H1 (cell line): Measurements from ENCODE around the gene MAJIN. TPM values are rescaled to one million over a fixed set of nuclear protein-coding genes. Genes with fewer than 3 reads are reported as not detected.

Experiments
- CTCF ChIA-PET: fragments of 300-600 bp; sonication (Branson Sonifier 250); formaldehyde crosslinking; loops from one replicate; lab custom pipeline; 2021; ENCODE audit not compliant: partially characterized antibody; lab: Charles Lee
- POLR2A ChIA-PET: fragments of 300-600 bp; sonication (Branson Sonifier 250); formaldehyde crosslinking; loops from one replicate; lab custom pipeline; 2021; ENCODE audit warnings: inconsistent platforms; ENCODE audit not compliant: partially characterized antibody; lab: Charles Lee
- DNase-seq, 2 experiments: peaks; one replicate each; pipeline versions ENCODE4 v3.0.0 to v3.0.0-alpha.2; 2010 to 2022; ENCODE audit warnings: low spot score in 2 of 2, low read depth in 1 of 2, mixed read lengths in 1 of 2
- FAIRE-seq: peaks from 2 replicates; lab custom pipeline; 2011; peaks lifted over from hg19 to GRCh38; lab: Jason Lieb, UNC
- H2AFZ ChIP-seq: 2 replicates; pipeline ENCODE4 v1.8.1; 2012; ENCODE audit warnings: low read length, inconsistent platforms
- H2AK5ac ChIP-seq: 2 replicates; pipeline ENCODE4 v1.6.1; 2013; ENCODE audit warnings: low read depth, low read length
- H2BK120ac ChIP-seq: replicated peaks from 2 replicates; pipeline ENCODE3; 2013; ENCODE audit warnings: low read depth, low read length, inconsistent platforms
- H2BK12ac ChIP-seq: 2 replicates; pipeline ENCODE4 v1.6.1; 2013; ENCODE audit warnings: low read depth, low read length
- H2BK15ac ChIP-seq: 2 replicates; pipeline ENCODE4 v1.6.1; 2013; ENCODE audit warnings: low read length
- H2BK20ac ChIP-seq: 2 replicates; pipeline ENCODE4 v1.6.1; 2013; ENCODE audit warnings: low read length
- H2BK5ac ChIP-seq: 2 replicates; pipeline ENCODE4 v1.6.1; 2013; ENCODE audit warnings: low read depth, low read length
- H3K14ac ChIP-seq: 2 replicates; pipeline ENCODE4 v1.6.1; 2013; ENCODE audit warnings: inconsistent platforms; ENCODE audit not compliant: insufficient read length
- H3K18ac ChIP-seq: 2 replicates; pipeline ENCODE4 v1.6.1; 2013; ENCODE audit warnings: low read length; ENCODE audit errors: extremely low read depth
- H3K23ac ChIP-seq: 2 replicates; pipeline ENCODE4 v1.6.1; 2013; ENCODE audit warnings: inconsistent platforms; ENCODE audit not compliant: insufficient read length
- H3K23me2 ChIP-seq: 2 replicates; pipeline ENCODE4 v1.6.1; 2013; ENCODE audit warnings: low read depth, low read length
- H3K27ac ChIP-seq: 2 replicates; pipeline ENCODE4 v1.6.1; 2011; ENCODE audit warnings: low read depth, low read length, inconsistent platforms
- H3K27me3 ChIP-seq, 4 experiments: replicated peaks in 1 of 4; 1 replicate in 1 of 4; 2 replicates in 3 of 4; pipeline versions ENCODE4 v1.6.1 to v1.8.1; 2011 to 2013; ENCODE audit warnings: low read length in 3 of 4, mild to moderate bottlenecking in 3 of 4, inconsistent platforms in 2 of 4, mixed read lengths in 2 of 4, moderate library complexity in 1 of 4; ENCODE audit not compliant: control insufficient read depth in 3 of 4, insufficient read depth in 3 of 4; ENCODE audit errors: extremely low read depth in 1 of 4
- H3K36me3 ChIP-seq, 4 experiments: 2 replicates each; pipeline versions ENCODE4 v1.6.1 to v1.8.1; 2011 to 2013; ENCODE audit warnings: mild to moderate bottlenecking in 4 of 4, low read length in 3 of 4, moderate library complexity in 2 of 4, control low read depth in 1 of 4, inconsistent platforms in 1 of 4; ENCODE audit not compliant: insufficient read depth in 4 of 4, control insufficient read depth in 2 of 4
- H3K4ac ChIP-seq: replicated peaks from 2 replicates; pipeline ENCODE3; 2013; ENCODE audit warnings: low read length, low read depth, mixed read lengths, inconsistent platforms; ENCODE audit not compliant: insufficient read length
- H3K4me1 ChIP-seq, 4 experiments: replicated peaks in 1 of 4; 1 replicate in 1 of 4; 2 replicates in 3 of 4; pipeline versions ENCODE4 v1.6.1 to v1.8.1; 2011 to 2013; ENCODE audit warnings: low read length in 3 of 4, inconsistent platforms in 2 of 4, mixed read lengths in 1 of 4; ENCODE audit not compliant: insufficient read depth in 4 of 4, control insufficient read depth in 3 of 4
- H3K4me2 ChIP-seq, 2 experiments: 2 replicates each; pipeline versions ENCODE4 v1.6.1 to v1.8.1; 2011 to 2013; ENCODE audit warnings: low read depth in 2 of 2, low read length in 2 of 2, control low read depth in 1 of 2, inconsistent platforms in 1 of 2, mild to moderate bottlenecking in 1 of 2; ENCODE audit not compliant: insufficient read depth in 1 of 2
- H3K4me3 ChIP-seq, 4 experiments: fragments of 200-600, 300-600 bp in 1 of 4; sonication (generic), shearing (Covaris generic), sonication (Bioruptor Twin) in 1 of 4; 2 replicates each; pipeline versions ENCODE4 v1.5.1 to v1.8.1; 2011 to 2016; ENCODE audit warnings: low read length in 4 of 4, low read depth in 3 of 4, control low read depth in 2 of 4, inconsistent platforms in 2 of 4, mild to moderate bottlenecking in 2 of 4, mixed read lengths in 1 of 4, moderate library complexity in 1 of 4; ENCODE audit not compliant: insufficient read depth in 2 of 4; ENCODE audit errors: extremely low read depth in 1 of 4
- H3K56ac ChIP-seq: replicated peaks from 2 replicates; pipeline ENCODE3; 2013; ENCODE audit warnings: low read depth, mild to moderate bottlenecking, mixed read lengths, low read length, inconsistent platforms; ENCODE audit not compliant: insufficient read length
- H3K79me1 ChIP-seq: 2 replicates; pipeline ENCODE4 v1.6.1; 2013; ENCODE audit warnings: low read depth, low read length, control low read depth
- H3K79me2 ChIP-seq, 2 experiments: 2 replicates each; pipeline versions ENCODE4 v1.6.1 to v1.8.1; 2012 to 2013; ENCODE audit warnings: low read length in 2 of 2, mild to moderate bottlenecking in 2 of 2, inconsistent platforms in 1 of 2; ENCODE audit not compliant: insufficient read depth in 2 of 2, control insufficient read depth in 1 of 2
- H3K9ac ChIP-seq, 4 experiments: replicated peaks in 1 of 4; 1 replicate in 1 of 4; 2 replicates in 3 of 4; pipeline versions ENCODE4 v1.6.1 to v1.8.1; 2011 to 2013; ENCODE audit warnings: low read depth in 3 of 4, low read length in 3 of 4, control low read depth in 2 of 4, mild to moderate bottlenecking in 2 of 4, moderate library complexity in 2 of 4, inconsistent platforms in 1 of 4; ENCODE audit errors: extremely low read depth in 1 of 4
- H3K9me3 ChIP-seq, 2 experiments: 2 replicates each; pipeline versions ENCODE4 v1.6.1 to v1.8.1; 2012 to 2013; ENCODE audit warnings: mild to moderate bottlenecking in 2 of 2, moderate library complexity in 2 of 2, control low read depth in 1 of 2, inconsistent platforms in 1 of 2, low read depth in 1 of 2, low read length in 1 of 2, mixed read lengths in 1 of 2; ENCODE audit not compliant: insufficient read depth in 2 of 2
- H4K20me1 ChIP-seq, 2 experiments: replicated peaks in 1 of 2; 2 replicates each; pipeline versions ENCODE3 to v1.8.1; 2011 to 2013; ENCODE audit warnings: inconsistent platforms in 2 of 2, low read length in 2 of 2, mild to moderate bottlenecking in 1 of 2; ENCODE audit not compliant: insufficient read depth in 2 of 2, control insufficient read depth in 1 of 2
- H4K5ac ChIP-seq: 2 replicates; pipeline ENCODE4 v1.6.1; 2013; ENCODE audit warnings: low read length, low read depth, mixed read lengths, inconsistent platforms; ENCODE audit not compliant: insufficient read length
- H4K8ac ChIP-seq: 2 replicates; pipeline ENCODE4 v1.8.0; 2013; ENCODE audit warnings: mild to moderate bottlenecking, moderate library complexity, low read length, inconsistent platforms; ENCODE audit not compliant: insufficient read depth; ENCODE audit errors: extremely low read depth
- H4K91ac ChIP-seq: replicated peaks from 2 replicates; pipeline ENCODE3; 2013; ENCODE audit warnings: low read length, mixed read lengths, inconsistent platforms; ENCODE audit not compliant: insufficient read length
- BCL11A ChIP-seq, 2 experiments: IDR thresholded peaks; one replicate each; pipeline ENCODE4 v1.6.1; 2011; ENCODE audit warnings: low read depth in 2 of 2, low read length in 2 of 2, mild to moderate bottlenecking in 2 of 2
- WGBS, 2 experiments: shearing (Covaris generic) in 1 of 2; methylation state at CpG; one replicate each; pipeline versions ENCODE4 v1.1.6 to v1.1.7; 2013 to 2015; ENCODE audit warnings: low lambda C conversion rate in 2 of 2, mixed read lengths in 2 of 2, inconsistent platforms in 1 of 2, low coverage in 1 of 2, missing lambda C conversion rate in 1 of 2; ENCODE audit not compliant: insufficient replicate concordance in 2 of 2, insufficient coverage in 1 of 2, insufficient read length in 1 of 2; ENCODE audit errors: extremely low coverage in 1 of 2, missing lambda C conversion rate in 1 of 2; 5-methylcytosine and 5-hydroxymethylcytosine counted together
- polyA plus RNA-seq, 7 experiments: library from polyadenylated mRNA; depleted of rRNA in 3 of 7; stranded (reverse) in 5 of 7; unstranded in 2 of 7; fragments of >200 nt in 5 of 7; fragments of 200-250 nt in 2 of 7; gene quantifications; 1 replicate in 5 of 7; 2 replicates in 1 of 7; 4 replicates in 1 of 7; pipeline versions ENCODE4 v1.2.1 to v1.2.3, GENCODE V29; 2011 to 2013; ENCODE audit warnings: missing spikeins in 2 of 7, mixed read lengths in 2 of 7
- total RNA-seq: library from RNA; stranded (reverse); fragmentation: NEBNext Ultra II Directional; extraction: Animal tissue kit (Norgen Biotek cat#: 25700); gene quantifications from 2 replicates; pipeline ENCODE4 v1.2.1, GENCODE V29; 2021
- TF ChIP-seq, protein P1 (sequence below), 3 experiments: IDR thresholded peaks; 1 replicate in 2 of 3; 2 replicates in 1 of 3; pipeline versions ENCODE4 v1.5.1 to v1.6.1; 2011; ENCODE audit warnings: low read length in 3 of 3, mild to moderate bottlenecking in 3 of 3, inconsistent platforms in 2 of 3, low read depth in 1 of 3, moderate library complexity in 1 of 3; ENCODE audit not compliant: insufficient read depth in 1 of 3; ENCODE audit errors: control extremely low read depth in 1 of 3

Gene MAJIN
- total and polyA plus RNA-seq, 2 of the 8 experiments (the other 6 are each of a cell fraction or from before 2014, with no cell fraction given) = not detected

DNA sequence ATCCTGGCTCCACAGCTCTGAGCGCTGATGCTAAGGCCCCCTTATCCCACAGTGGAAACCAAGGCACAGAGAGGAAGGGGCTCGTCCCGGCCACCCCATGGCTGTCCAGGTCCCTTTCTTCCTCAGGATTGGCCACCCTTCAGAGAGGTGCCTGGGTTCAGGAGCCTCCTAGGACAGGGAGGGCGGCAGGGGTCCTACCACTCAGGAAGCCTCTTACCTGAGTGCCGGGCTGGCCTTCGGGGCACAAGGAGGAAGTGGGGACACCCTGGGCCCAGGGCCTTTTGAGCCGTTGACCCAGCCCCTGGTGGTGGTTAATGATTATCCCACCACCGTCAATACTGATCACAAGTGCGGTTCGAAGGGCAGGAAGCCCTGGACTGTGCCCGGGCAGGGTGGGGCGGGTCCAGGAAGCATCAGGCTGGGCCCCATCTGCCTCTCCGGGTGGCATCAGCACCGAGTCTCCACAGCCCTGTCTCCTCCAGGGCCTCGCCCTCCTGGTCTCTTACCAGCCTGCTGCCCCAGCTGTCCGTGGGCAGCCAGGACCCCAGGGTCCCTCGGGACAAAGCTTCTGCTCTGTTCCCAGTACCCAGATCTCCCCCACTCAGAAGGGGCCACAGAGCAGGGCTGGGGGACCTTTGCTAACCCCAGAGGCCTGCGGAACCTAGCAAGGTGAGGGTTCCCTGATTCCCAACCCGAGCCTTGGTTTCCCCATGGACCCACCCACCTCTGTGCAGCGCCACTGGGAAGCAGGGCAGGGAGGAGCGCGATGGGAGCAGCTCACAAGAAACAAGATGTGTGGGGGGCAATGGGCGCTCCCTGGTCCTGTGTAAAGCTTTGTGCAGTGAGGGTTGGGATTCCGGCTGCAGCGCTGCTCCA, 78.5 kb downstream of the MAJIN start:
- no peak overlapping the region; a peak in 1 of 7 replicates for H3K9ac ChIP-seq
- no peak overlapping the region for H2BK12ac ChIP-seq
- H3K4me1 ChIP-seq = peaks cover 0 to 7% (median 3%) of the 10 kb centered on the region in 4 experiments; a peak in 4 of 7 replicates
- H4K20me1 ChIP-seq = peaks cover 0 to 2% of the 10 kb centered on the region in 2 experiments
- no peak overlapping the region for H3K23ac ChIP-seq
- H3K14ac ChIP-seq = no peak overlapping the region
- H3K9me3 ChIP-seq = no peaks in the 10 kb centered on the region
- no peak overlapping the region for H3K27ac ChIP-seq
- H2BK5ac ChIP-seq = no peak overlapping the region; the same call in 1 of the 2 replicates
- peaks cover 0 to 8% (median under 1%) of the 10 kb centered on the region in 4 experiments; a peak in 3 of 8 replicates for H3K36me3 ChIP-seq
- H2BK15ac ChIP-seq = no peak overlapping the region
- WGBS, 2 experiments = 86% methylated on average over 22 of the region's 25 CpGs; no CpG with 5 or more reads in 1 of the 2 experiments
- FAIRE-seq = no peak
- H2AK5ac ChIP-seq = 0 out of 2 replicates have a peak overlapping the region, but pooled peaks have one; percentile 1
- no peaks in the 10 kb centered on the region for H3K79me2 ChIP-seq
- ChIA-PET POLR2A (interaction anchor here (1.1 to 24.6 kb wide), 6 partner anchors 13 to 115 kb away, joined by 3 to 408 read pairs (median 5); partner anchors contain the start of genes EHD1 and SF1), CTCF (interaction anchor here (0.5 to 32.2 kb wide), 23 partner anchors 9 to 300 kb away, joined by 3 to 1058 read pairs (median 4); partner anchors contain the start of genes BATF2, CDC42BPG, EHD1 and MAJIN)
- H3K79me1 ChIP-seq = no peaks in the 10 kb centered on the region
- H3K27me3 ChIP-seq = no peaks in the 10 kb centered on the region
- H3K4me3 ChIP-seq = no peak overlapping the region
- no peak overlapping the region for H3K4ac ChIP-seq
- H4K8ac ChIP-seq = peak overlapping the region; percentile 75; the same call in 1 of the 2 replicates
- no peak overlapping the region for H2BK120ac ChIP-seq
- H4K91ac ChIP-seq = no peak overlapping the region
- H3K18ac ChIP-seq = no peak overlapping the region
- no peak overlapping the region for H2AFZ ChIP-seq
- H3K56ac ChIP-seq = no peak overlapping the region
- TF ChIP-seq, protein P1, sequence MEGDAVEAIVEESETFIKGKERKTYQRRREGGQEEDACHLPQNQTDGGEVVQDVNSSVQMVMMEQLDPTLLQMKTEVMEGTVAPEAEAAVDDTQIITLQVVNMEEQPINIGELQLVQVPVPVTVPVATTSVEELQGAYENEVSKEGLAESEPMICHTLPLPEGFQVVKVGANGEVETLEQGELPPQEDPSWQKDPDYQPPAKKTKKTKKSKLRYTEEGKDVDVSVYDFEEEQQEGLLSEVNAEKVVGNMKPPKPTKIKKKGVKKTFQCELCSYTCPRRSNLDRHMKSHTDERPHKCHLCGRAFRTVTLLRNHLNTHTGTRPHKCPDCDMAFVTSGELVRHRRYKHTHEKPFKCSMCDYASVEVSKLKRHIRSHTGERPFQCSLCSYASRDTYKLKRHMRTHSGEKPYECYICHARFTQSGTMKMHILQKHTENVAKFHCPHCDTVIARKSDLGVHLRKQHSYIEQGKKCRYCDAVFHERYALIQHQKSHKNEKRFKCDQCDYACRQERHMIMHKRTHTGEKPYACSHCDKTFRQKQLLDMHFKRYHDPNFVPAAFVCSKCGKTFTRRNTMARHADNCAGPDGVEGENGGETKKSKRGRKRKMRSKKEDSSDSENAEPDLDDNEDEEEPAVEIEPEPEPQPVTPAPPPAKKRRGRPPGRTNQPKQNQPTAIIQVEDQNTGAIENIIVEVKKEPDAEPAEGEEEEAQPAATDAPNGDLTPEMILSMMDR (IDR thresholded peaks at IDR 0.05; ENCODE audit: control extremely low read depth in 1 of 3, insufficient read depth in 1 of 3, low read depth in 1 of 3, low read length in 3 of 3) = peak in 1 of 3 experiments; percentile 14; a peak in 1 of 4 replicates
- no peak for TF ChIP-seq BCL11A (IDR thresholded peaks at IDR 0.05; ENCODE audit: low read depth in 2 of 2, low read length in 2 of 2)
- H3K23me2 ChIP-seq = no peaks in the 10 kb centered on the region
- H4K5ac ChIP-seq = no peak overlapping the region
- DNase-seq = no peak
- H3K4me2 ChIP-seq = no peak overlapping the region
- no peak overlapping the region for H2BK20ac ChIP-seq
